Measurements from ENCODE around the gene NFIC.

Gene NFIC

GRCh38 chr19:3494559-3494958 lies 128.2 kb downstream of the NFIC start:
- no CpG with 5 or more reads among the region's 18 CpGs for WGBS (ENCODE audit: insufficient coverage, insufficient read length)

DNA sequence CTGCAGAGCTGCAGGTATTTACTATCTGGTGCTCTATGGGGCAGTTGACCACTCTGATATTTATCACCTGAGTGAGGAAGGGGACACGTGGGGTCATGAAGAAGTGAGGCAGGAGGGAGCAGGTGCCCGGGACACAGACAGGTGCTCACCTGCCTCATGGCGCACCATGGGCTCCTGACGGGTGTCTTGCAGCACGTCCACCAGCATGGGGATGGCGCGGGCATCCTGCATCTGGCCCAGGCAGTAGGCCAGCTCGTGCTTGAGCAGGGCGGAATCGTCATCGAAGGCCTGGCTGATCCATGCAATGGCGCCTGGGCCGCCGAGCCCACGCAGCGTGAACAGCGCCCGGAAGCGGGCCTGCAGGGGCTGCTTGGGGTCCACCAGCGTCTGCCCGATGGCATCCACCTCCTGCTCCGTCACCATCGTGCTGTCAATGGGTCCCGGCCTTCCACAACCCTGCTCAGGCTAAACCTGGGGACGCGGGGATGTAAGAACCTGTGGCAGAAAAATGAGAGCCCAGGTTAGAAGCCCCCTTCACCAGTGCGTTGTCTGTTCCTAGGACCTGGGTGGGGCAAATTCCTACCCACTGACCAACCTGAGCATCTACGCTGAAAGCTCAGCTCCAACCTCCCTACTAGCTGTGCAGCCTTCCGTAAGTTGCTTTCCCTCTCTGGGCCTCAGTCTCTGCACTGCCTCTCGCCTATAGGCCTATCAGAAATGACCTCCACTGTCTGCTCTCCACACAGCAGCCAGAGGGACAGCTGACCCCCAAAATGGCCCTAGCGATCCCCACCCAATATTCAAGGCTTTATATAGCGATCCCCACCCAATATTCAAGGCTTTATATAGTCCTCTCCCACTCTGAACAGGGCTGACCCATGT lies 130.2 kb downstream of the NFIC start:
- WGBS (ENCODE audit: insufficient coverage, insufficient read length) = no CpG with 5 or more reads among the region's 32 CpGs
- Histone ChIP-seq H3K9me3 (ENCODE audit: control insufficient read depth, insufficient read depth, low read length) (no peaks in the 10 kb centered on the region), H3K27ac (ENCODE audit: low read length) (no peak overlapping the region), H3K27me3 (ENCODE audit: control insufficient read depth, insufficient read depth, low read length) (no peaks in the 10 kb centered on the region), H3K4me3 (ENCODE audit: low read length) (no peak overlapping the region), H3K36me3 (ENCODE audit: control insufficient read depth, insufficient read depth, low read length) (peaks cover 16% of the 10 kb centered on the region), H3K4me1 (ENCODE audit: control insufficient read depth, insufficient read depth, low read length) (no peaks in the 10 kb centered on the region)
- no peak for DNase-seq (ENCODE audit: low read depth, low spot score)

More at GRCh38 chr19:3494559-3494958, 128.2 kb downstream of the NFIC start:
- Histone ChIP-seq H3K4me3 (ENCODE audit: low read length) (no peak overlapping the region), H3K9me3 (ENCODE audit: control insufficient read depth, insufficient read depth, low read length) (no peaks in the 10 kb centered on the region), H3K27me3 (ENCODE audit: control insufficient read depth, insufficient read depth, low read length) (no peaks in the 10 kb centered on the region), H3K27ac (ENCODE audit: low read length) (no peak overlapping the region), H3K36me3 (ENCODE audit: control insufficient read depth, insufficient read depth, low read length) (peaks cover 22% of the 10 kb centered on the region), H3K4me1 (ENCODE audit: control insufficient read depth, insufficient read depth, low read length) (no peaks in the 10 kb centered on the region)
- DNase-seq (ENCODE audit: low read depth, low spot score) = no peak

DNA sequence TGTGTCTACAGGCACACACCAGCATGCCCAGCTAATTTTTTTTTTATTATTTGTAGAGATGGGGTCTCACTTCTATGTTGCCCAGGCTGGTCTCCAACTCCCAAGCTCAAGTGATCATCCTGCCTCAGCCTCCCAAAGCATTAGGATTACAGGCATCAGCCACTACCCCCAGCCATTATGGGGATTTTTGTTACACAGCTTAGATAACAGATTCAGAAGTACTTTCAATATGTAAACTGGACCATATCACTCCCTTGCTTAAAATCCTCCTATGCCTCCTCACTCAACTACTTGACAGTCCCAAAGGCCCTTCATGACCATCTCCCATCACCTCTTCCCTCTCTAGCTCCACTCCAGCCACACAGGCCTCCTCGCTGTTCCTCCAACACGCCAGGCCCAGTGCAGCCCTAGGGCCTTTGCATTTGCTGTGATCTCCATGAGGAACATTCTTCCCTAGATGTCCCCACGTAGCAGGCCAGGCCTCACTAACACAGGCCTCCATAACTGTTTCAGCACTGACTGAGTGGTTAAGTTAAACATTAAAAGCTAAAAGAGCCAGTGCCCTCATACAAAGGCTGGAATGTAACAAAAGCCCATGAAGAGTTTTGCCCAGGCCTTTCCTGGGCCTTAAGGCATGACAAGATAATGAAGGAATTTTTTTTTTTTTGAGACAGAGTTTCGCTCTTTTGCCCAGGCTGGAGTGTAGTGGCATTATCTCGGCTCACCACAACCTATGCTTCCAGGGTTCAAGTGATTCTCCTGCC lies 131.6 kb downstream of the NFIC start:
- WGBS (ENCODE audit: insufficient coverage, insufficient read length) = no CpG with 5 or more reads among the region's 5 CpGs
- Histone ChIP-seq H3K27me3 (ENCODE audit: control insufficient read depth, insufficient read depth, low read length) (no peaks in the 10 kb centered on the region), H3K4me1 (ENCODE audit: control insufficient read depth, insufficient read depth, low read length) (no peaks in the 10 kb centered on the region), H3K4me3 (ENCODE audit: low read length) (no peak overlapping the region), H3K27ac (ENCODE audit: low read length) (no peak overlapping the region), H3K36me3 (ENCODE audit: control insufficient read depth, insufficient read depth, low read length) (peaks cover 10% of the 10 kb centered on the region), H3K9me3 (ENCODE audit: control insufficient read depth, insufficient read depth, low read length) (no peaks in the 10 kb centered on the region)
- no peak for DNase-seq (ENCODE audit: low read depth, low spot score)

DNA sequence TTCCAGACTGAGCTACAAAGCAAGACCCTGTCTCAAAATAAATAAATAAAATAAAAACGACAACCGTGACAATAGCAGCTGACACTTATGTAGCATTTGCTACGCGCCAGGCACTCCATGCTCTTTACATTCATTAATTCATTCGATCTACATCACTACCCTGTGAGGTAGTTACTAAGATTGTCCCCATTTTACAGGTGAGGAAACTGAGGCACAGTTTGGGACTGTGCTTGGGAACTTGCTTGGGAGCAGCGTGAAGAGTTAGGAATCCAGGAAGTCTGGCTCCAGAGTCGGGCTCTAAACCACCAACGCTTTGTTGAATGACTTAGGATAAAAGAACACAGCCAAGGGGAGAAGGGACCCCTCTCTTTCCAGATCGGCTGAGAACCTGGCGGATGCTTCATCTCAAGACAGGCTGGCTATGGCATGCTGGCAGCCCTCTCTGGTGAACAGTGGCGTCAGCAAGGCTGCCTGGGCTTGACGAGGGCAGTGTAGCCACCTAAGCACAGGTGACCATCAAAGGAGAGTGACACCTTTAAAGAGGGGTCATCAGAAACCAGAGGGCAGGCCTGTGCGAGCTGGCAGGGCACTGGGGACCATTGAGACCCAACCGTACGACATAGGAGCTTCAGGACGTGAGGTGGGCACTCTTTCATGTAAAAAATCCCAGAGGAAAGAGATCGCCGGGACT lies 133.5 kb downstream of the NFIC start:
- Histone ChIP-seq H3K9me3 (ENCODE audit: control insufficient read depth, insufficient read depth, low read length) (no peaks in the 10 kb centered on the region), H3K36me3 (ENCODE audit: control insufficient read depth, insufficient read depth, low read length) (peaks cover 8% of the 10 kb centered on the region), H3K27ac (ENCODE audit: low read length) (no peak overlapping the region), H3K4me1 (ENCODE audit: control insufficient read depth, insufficient read depth, low read length) (no peaks in the 10 kb centered on the region; the same call in 1 of the 2 replicates), H3K4me3 (ENCODE audit: low read length) (peak overlapping the region; percentile 94), H3K27me3 (ENCODE audit: control insufficient read depth, insufficient read depth, low read length) (no peaks in the 10 kb centered on the region)
- no CpG with 5 or more reads among the region's 18 CpGs for WGBS (ENCODE audit: insufficient coverage, insufficient read length)
- DNase-seq (ENCODE audit: low read depth, low spot score) = no peak

- peak within 1 kb of the TSS; percentile 94 for H3K4me3 ChIP-seq (ENCODE audit: low read length)
These were observed 134.2 kb downstream of the NFIC start, which contains the start of gene DOHH for GRCh38 chr19:3500429-3501101. Gene DOHH (minus strand): TSS chr19:3500674. CDS start chr19:3496814, 3,860 bp downstream.

DNA sequence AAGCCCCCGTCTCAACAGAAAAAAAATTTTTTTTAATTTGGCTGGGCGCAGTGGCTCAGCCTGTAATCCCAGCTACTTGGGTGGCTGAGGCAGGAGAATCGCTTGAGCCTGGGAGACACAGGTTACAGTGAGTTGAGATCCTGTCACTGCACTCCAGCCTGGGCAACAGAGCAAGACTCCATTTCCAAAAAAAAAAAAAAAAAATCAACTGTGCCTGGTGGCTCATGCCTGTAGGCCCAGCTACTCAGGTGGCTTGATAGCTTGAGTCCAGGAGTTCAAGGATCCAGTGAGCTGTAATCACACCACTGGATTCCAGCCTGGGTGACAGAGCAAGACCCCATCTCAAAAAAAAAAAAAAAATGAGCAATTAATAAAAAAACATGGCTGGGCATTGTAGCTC lies 135.4 kb downstream of the NFIC start:
- Histone ChIP-seq H3K36me3 (ENCODE audit: control insufficient read depth, insufficient read depth, low read length) (no peaks in the 10 kb centered on the region), H3K4me1 (ENCODE audit: control insufficient read depth, insufficient read depth, low read length) (no peaks in the 10 kb centered on the region; the same call in 1 of the 2 replicates), H3K27me3 (ENCODE audit: control insufficient read depth, insufficient read depth, low read length) (no peaks in the 10 kb centered on the region), H3K27ac (ENCODE audit: low read length) (no peak overlapping the region), H3K4me3 (ENCODE audit: low read length) (no peak overlapping the region), H3K9me3 (ENCODE audit: control insufficient read depth, insufficient read depth, low read length) (no peaks in the 10 kb centered on the region)
- no peak for DNase-seq (ENCODE audit: low read depth, low spot score)
- no CpG with 5 or more reads among the region's 3 CpGs for WGBS (ENCODE audit: insufficient coverage, insufficient read length)

More at GRCh38 chr19:3500429-3501101, 134.2 kb downstream of the NFIC start, which contains the start of gene DOHH:
- no peaks in the 10 kb centered on the region; the same call in 1 of the 2 replicates for H3K4me1 ChIP-seq (ENCODE audit: control insufficient read depth, insufficient read depth, low read length)
- H3K9me3 ChIP-seq (ENCODE audit: control insufficient read depth, insufficient read depth, low read length) = no peaks in the 10 kb centered on the region
- WGBS (ENCODE audit: insufficient coverage, insufficient read length) = no CpG with 5 or more reads among the region's 52 CpGs
- DNase-seq (ENCODE audit: low read depth, low spot score) = peak; percentile 97
- no peaks in the 10 kb centered on the region for H3K27me3 ChIP-seq (ENCODE audit: control insufficient read depth, insufficient read depth, low read length)
- peaks cover 5% of the 10 kb centered on the region for H3K36me3 ChIP-seq (ENCODE audit: control insufficient read depth, insufficient read depth, low read length)
- no peak within 1 kb of the TSS for H3K27ac ChIP-seq (ENCODE audit: low read length)

- H3K36me3 ChIP-seq (ENCODE audit: control insufficient read depth, insufficient read depth, low read length) = no peaks in the 10 kb centered on the region
- H3K9me3 ChIP-seq (ENCODE audit: control insufficient read depth, insufficient read depth, low read length) = no peaks in the 10 kb centered on the region
- H3K4me3 ChIP-seq (ENCODE audit: low read length) = no peak overlapping the region
- H3K27me3 ChIP-seq (ENCODE audit: control insufficient read depth, insufficient read depth, low read length) = no peaks in the 10 kb centered on the region
- no peaks in the 10 kb centered on the region; the same call in 1 of the 2 replicates for H3K4me1 ChIP-seq (ENCODE audit: control insufficient read depth, insufficient read depth, low read length)
- no peak overlapping the region for H3K27ac ChIP-seq (ENCODE audit: low read length)
- WGBS (ENCODE audit: insufficient coverage, insufficient read length) = no CpG with 5 or more reads among the region's 13 CpGs
- no peak for DNase-seq (ENCODE audit: low read depth, low spot score)
These were observed 136.7 kb downstream of the NFIC start for GRCh38 chr19:3503036-3503572.

- Histone ChIP-seq H3K4me3 (ENCODE audit: low read length) (no peak overlapping the region), H3K27me3 (ENCODE audit: control insufficient read depth, insufficient read depth, low read length) (no peaks in the 10 kb centered on the region), H3K36me3 (ENCODE audit: control insufficient read depth, insufficient read depth, low read length) (no peaks in the 10 kb centered on the region), H3K4me1 (ENCODE audit: control insufficient read depth, insufficient read depth, low read length) (no peaks in the 10 kb centered on the region; the same call in 1 of the 2 replicates), H3K9me3 (ENCODE audit: control insufficient read depth, insufficient read depth, low read length) (no peaks in the 10 kb centered on the region), H3K27ac (ENCODE audit: low read length) (no peak overlapping the region)
- WGBS (ENCODE audit: insufficient coverage, insufficient read length) = no CpG with 5 or more reads among the region's 5 CpGs
- DNase-seq (ENCODE audit: low read depth, low spot score) = no peak
These were observed 138.4 kb downstream of the NFIC start for GRCh38 chr19:3504735-3505134.

- Histone ChIP-seq H3K27ac (ENCODE audit: low read length) (no peak within 1 kb of the TSS), H3K27me3 (ENCODE audit: control insufficient read depth, insufficient read depth, low read length) (no peaks in the 10 kb centered on the region), H3K9me3 (ENCODE audit: control insufficient read depth, insufficient read depth, low read length) (no peaks in the 10 kb centered on the region), H3K4me1 (ENCODE audit: control insufficient read depth, insufficient read depth, low read length) (no peaks in the 10 kb centered on the region; the same call in 1 of the 2 replicates), H3K4me3 (ENCODE audit: low read length) (peak within 1 kb of the TSS; percentile 70), H3K36me3 (ENCODE audit: control insufficient read depth, insufficient read depth, low read length) (no peaks in the 10 kb centered on the region)
- no CpG with 5 or more reads among the region's 79 CpGs for WGBS (ENCODE audit: insufficient coverage, insufficient read length)
- peak; percentile 92 for DNase-seq (ENCODE audit: low read depth, low spot score)
These were observed 139.4 kb downstream of the NFIC start, which contains the start of gene FZR1 for GRCh38 chr19:3505598-3506383. Gene FZR1 (plus strand): TSS chr19:3506311. CDS start chr19:3522990, 16,679 bp downstream.
